PC-9 (cell line): ENCODE data around the gene PTGR3. TPM values are rescaled to one million over a fixed set of nuclear protein-coding genes. Genes with fewer than 3 reads are reported as not detected.

Experiments
- BruUV-seq: library from RNA; stranded (reverse); fragments of 400-500 nt; replicated peaks from 2 replicates; lab custom pipeline; 2021; lab: Mats Ljungman, UMichigan
- CTCF ChIA-PET: fragments of 300-600 bp; sonication (Branson Sonifier 250); formaldehyde crosslinking; loops from one replicate; lab custom pipeline; 2022; ENCODE audit warnings: antibody characterized with exemption; lab: Charles Lee
- POLR2A ChIA-PET: fragments of 300-600 bp; sonication (Branson Sonifier 250); formaldehyde crosslinking; loops from one replicate; lab custom pipeline; 2022; ENCODE audit warnings: antibody characterized with exemption; ENCODE audit not compliant: unreplicated experiment; lab: Charles Lee
- DNase-seq, 2 experiments: peaks; one replicate each; pipeline versions ENCODE4 v3.0.0 to v3.0.0-alpha.2; 2015 to 2022; ENCODE audit warnings: mixed read lengths in 1 of 2
- H2AFZ ChIP-seq: fragments of 200-600 bp; sonication (generic); 2 replicates; pipeline ENCODE4 v1.8.1; 2017; ENCODE audit warnings: antibody characterized with exemption
- H3F3A ChIP-seq: fragments of 200-600 bp; sonication (generic); 2 replicates; pipeline ENCODE4 v1.8.1; 2017; ENCODE audit warnings: antibody characterized with exemption, mild to moderate bottlenecking, low read depth; ENCODE audit not compliant: insufficient read depth
- H3K27ac ChIP-seq: fragments of 200-600 bp; sonication (generic); 2 replicates; pipeline ENCODE4 v1.6.1; 2016; ENCODE audit warnings: mixed run types
- H3K27me3 ChIP-seq: fragments of 200-600 bp; sonication (generic); 2 replicates; pipeline ENCODE4 v1.6.1; 2016; ENCODE audit warnings: low read depth, mixed run types; ENCODE audit not compliant: insufficient read depth
- H3K36me3 ChIP-seq: fragments of 200-600 bp; sonication (generic); 2 replicates; pipeline ENCODE4 v1.6.1; 2016; ENCODE audit warnings: low read depth, mixed run types
- H3K4me1 ChIP-seq: fragments of 200-600 bp; sonication (generic); replicated peaks from 2 replicates; pipeline ENCODE4 v1.6.1; 2016; ENCODE audit warnings: mixed run types; ENCODE audit not compliant: insufficient read depth
- H3K4me2 ChIP-seq: fragments of 200-600 bp; sonication (generic); 2 replicates; pipeline ENCODE4 v1.6.1; 2017; ENCODE audit warnings: mixed run types
- H3K4me3 ChIP-seq: fragments of 200-600 bp; sonication (generic); 2 replicates; pipeline ENCODE4 v1.6.1; 2016; ENCODE audit warnings: mixed run types
- H3K79me2 ChIP-seq: fragments of 200-600 bp; sonication (generic); 2 replicates; pipeline ENCODE4 v1.6.1; 2017; ENCODE audit warnings: low read depth, mixed run types
- H3K9me2 ChIP-seq: fragments of 200-600 bp; sonication (generic); 2 replicates; pipeline ENCODE4 v1.8.1; 2017; ENCODE audit warnings: mild to moderate bottlenecking; ENCODE audit not compliant: insufficient read depth
- H3K9me3 ChIP-seq: fragments of 200-600 bp; sonication (generic); 2 replicates; pipeline ENCODE4 v1.8.1; 2016; ENCODE audit warnings: low read depth; ENCODE audit not compliant: insufficient read depth
- H4K20me1 ChIP-seq: fragments of 200-600 bp; sonication (generic); 2 replicates; pipeline ENCODE4 v1.8.1; 2017; ENCODE audit not compliant: insufficient read depth
- EZH2 ChIP-seq: fragments of 200-600 bp; sonication (generic); IDR thresholded peaks from 2 replicates; pipeline ENCODE4 v1.8.0; 2017; ENCODE audit warnings: antibody characterized with exemption, low read depth
- intact Hi-C: fragments of 100-400 bp; cut with micrococcal nuclease; formaldehyde crosslinking; loops from one replicate; pipeline ENCODE4 v1.10.0; 2022; ENCODE audit not compliant: unreplicated experiment
- total RNA-seq: library from RNA; stranded (reverse); gene quantifications from 2 replicates; pipeline ENCODE4 v1.2.3, GENCODE V29; 2021
- TF ChIP-seq, protein P1 (sequence below): fragments of 200-600 bp; sonication (generic); conservative IDR thresholded peaks from 2 replicates; pipeline ENCODE4 v1.6.1; 2017; ENCODE audit warnings: mixed run types, antibody characterized with exemption, mild to moderate bottlenecking, moderate library complexity

Gene PTGR3
- total RNA-seq, 1 experiment from 2014 or later, result 38.4 TPM

DNA sequence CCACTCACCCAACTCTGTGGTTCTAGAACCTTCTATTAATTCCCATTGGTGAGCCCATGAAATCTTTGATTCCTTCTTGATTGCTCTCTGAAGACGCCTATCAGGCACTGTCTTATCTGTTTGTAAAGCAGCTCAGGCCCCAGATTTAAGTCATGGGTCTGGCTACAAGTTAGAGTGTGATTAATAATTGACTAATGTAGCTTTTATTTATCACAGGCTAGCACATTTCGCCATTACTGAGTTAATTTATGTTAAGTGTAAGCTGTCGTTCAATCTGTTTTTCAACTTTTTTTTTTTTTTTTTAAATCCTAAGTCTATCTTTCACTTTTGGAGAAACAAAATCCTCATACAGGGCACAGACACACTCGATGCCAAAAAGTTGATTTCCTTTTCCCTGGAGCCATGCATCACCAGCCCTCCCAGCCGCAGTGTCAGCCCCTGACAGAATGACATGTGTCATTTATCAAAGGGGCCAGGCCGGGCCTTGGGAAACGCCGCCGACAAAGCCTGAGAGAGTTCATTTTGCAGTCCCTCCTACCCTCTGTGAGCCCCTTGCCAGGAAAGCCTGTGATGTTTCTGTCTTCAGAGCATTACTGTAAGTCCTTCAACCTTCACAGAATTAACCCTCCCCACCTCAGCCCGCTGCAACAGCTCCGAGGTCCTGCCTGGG, 17.5 kb upstream of the PTGR3 start:
- Histone ChIP-seq H3K79me2 (no peaks in the 10 kb centered on the region), H3F3A (no peaks in the 10 kb centered on the region), H3K9me2 (no peaks in the 10 kb centered on the region), H3K4me1 (no peaks in the 10 kb centered on the region), H3K9me3 (no peaks in the 10 kb centered on the region), H2AFZ (no peak overlapping the region), H3K36me3 (no peaks in the 10 kb centered on the region), H3K27ac (no peak overlapping the region), H4K20me1 (no peaks in the 10 kb centered on the region), H3K4me2 (no peak overlapping the region), H3K27me3 (no peaks in the 10 kb centered on the region), H3K4me3 (no peak overlapping the region)
- DNase-seq, result no peak
- TF ChIP-seq, protein P1, sequence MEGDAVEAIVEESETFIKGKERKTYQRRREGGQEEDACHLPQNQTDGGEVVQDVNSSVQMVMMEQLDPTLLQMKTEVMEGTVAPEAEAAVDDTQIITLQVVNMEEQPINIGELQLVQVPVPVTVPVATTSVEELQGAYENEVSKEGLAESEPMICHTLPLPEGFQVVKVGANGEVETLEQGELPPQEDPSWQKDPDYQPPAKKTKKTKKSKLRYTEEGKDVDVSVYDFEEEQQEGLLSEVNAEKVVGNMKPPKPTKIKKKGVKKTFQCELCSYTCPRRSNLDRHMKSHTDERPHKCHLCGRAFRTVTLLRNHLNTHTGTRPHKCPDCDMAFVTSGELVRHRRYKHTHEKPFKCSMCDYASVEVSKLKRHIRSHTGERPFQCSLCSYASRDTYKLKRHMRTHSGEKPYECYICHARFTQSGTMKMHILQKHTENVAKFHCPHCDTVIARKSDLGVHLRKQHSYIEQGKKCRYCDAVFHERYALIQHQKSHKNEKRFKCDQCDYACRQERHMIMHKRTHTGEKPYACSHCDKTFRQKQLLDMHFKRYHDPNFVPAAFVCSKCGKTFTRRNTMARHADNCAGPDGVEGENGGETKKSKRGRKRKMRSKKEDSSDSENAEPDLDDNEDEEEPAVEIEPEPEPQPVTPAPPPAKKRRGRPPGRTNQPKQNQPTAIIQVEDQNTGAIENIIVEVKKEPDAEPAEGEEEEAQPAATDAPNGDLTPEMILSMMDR, result no peak
- no peak for TF ChIP-seq EZH2
- no TSS peak for BruUV-seq
- ChIA-PET CTCF (no interaction called here), POLR2A (no interaction called here)
- intact Hi-C loops, result no loop called here

DNA sequence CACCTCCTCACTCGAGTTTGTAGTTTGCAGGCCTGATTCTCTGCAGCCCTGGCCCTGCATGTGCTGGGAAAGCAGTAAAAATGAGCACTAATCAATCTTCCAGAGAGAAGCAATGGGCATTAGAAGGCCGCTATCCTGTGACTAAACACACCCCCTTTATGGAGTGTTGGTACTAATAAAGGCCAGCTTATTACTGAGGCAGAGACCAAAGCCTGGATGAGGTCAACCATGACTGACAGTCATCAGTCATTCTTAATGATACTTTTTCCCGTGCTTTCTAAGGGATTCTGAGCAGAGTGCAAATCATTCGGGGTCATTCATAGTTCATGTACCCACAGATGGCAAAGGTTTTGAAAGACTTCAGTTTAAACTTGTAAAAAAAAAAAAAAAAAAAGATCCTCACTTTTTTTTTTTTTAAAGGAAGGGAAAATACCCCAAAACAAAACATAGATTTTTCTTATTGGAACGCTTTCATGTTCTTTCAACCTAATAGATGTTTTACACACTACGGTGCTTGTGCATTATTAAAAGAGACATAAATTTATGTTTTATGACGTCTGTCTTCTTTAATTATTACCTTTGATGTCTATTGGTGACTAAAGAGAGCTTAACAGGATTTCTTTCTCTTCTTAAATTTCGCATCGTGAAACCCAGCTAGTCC, 14.9 kb upstream of the PTGR3 start:
- Histone ChIP-seq H3K36me3 (no peaks in the 10 kb centered on the region), H2AFZ (no peak overlapping the region), H3K4me1 (no peaks in the 10 kb centered on the region), H3K4me3 (no peak overlapping the region), H3K27ac (no peak overlapping the region), H3K9me2 (no peaks in the 10 kb centered on the region), H3K4me2 (no peak overlapping the region), H3K9me3 (no peaks in the 10 kb centered on the region), H4K20me1 (no peaks in the 10 kb centered on the region), H3K27me3 (no peaks in the 10 kb centered on the region), H3F3A (no peaks in the 10 kb centered on the region), H3K79me2 (no peaks in the 10 kb centered on the region)
- intact Hi-C loops, result no loop called here
- BruUV-seq, result no TSS peak
- TF ChIP-seq EZH2, result no peak
- TF ChIP-seq, protein P1, result no peak
- no peak for DNase-seq
- ChIA-PET CTCF (no interaction called here), POLR2A (no interaction called here)

DNA sequence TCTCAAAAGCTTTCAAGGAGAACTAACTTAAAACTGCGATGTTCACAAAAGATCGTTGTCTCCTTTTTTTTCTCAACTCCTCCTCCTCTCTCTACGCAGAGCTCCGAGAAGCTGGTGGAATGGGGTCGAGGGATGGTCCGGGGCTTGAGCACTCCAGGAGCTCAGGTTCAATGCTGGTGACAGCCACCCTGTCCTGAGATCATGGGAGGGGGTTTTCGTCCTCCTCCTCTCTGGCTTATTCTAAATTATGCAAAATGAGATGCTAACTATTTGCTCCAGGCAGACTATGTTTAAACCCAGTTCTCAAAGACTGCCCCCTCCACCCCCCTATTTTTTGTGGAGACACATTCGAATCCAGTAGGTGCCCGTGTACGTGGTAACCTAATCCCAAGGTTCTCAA, 13.5 kb upstream of the PTGR3 start:
- no peaks in the 10 kb centered on the region for H3K9me3 ChIP-seq
- no peaks in the 10 kb centered on the region for H3F3A ChIP-seq
- no peak overlapping the region for H2AFZ ChIP-seq
- TF ChIP-seq, protein P1, result no peak
- no peak for TF ChIP-seq EZH2
- no peaks in the 10 kb centered on the region for H3K4me1 ChIP-seq
- no peak overlapping the region for H3K4me2 ChIP-seq
- H3K27me3 ChIP-seq, result no peaks in the 10 kb centered on the region
- no peaks in the 10 kb centered on the region for H3K36me3 ChIP-seq
- no peak overlapping the region for H3K27ac ChIP-seq
- POLR2A ChIA-PET, result no interaction called here
- no peaks in the 10 kb centered on the region for H3K9me2 ChIP-seq
- intact Hi-C loops, result no loop called here
- H3K4me3 ChIP-seq, result no peak overlapping the region
- no peaks in the 10 kb centered on the region for H3K79me2 ChIP-seq
- no TSS peak for BruUV-seq
- H4K20me1 ChIP-seq, result no peaks in the 10 kb centered on the region
- CTCF ChIA-PET, result no interaction called here
- DNase-seq, result no peak
